GM19035 (cell line): ENCODE results near the gene CAMK4.

Source experiments
- ATAC-seq: cut with Tn5 transposase; IDR thresholded peaks from one replicate; pipeline ENCODE4 v1.9.1; 2021; ENCODE audit not compliant: unreplicated experiment

The CAMK4 gene

GRCh38 chr5:111530298-111530740 lies 306.1 kb downstream of the CAMK4 start:
- peak; percentile 88 for ATAC-seq

DNA sequence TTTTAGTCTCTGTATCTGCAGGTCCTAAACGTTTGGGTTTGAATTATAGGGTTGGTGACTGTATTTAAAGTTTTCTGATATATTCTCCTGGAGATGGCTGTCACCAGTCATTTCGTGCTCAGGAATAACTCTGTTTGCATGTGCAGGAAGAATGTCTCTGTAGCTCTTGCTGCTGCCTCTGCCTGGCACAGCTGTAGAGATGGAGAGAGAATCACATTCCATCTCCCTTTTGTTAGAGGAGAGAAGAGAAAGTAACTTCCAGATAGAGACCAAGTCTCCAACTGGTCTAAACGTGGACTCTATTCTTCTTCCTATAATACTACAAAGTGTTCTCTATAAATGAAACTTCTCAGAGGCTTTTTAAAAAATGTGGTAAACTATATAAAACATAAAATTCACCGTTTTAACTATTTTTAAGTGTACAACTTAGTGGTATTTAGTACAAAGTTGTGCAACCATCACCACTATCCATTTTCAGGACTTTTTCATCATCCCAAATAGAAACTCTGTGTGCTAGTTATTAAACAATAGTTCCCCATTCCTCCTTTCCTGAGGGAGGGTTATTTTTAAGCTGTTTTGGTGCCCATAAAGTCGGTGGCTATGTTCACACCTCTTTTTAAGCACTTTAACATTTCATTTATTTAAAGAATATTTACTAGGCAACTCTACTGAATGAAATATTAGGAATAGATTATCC lies 308.9 kb downstream of the CAMK4 start:
- no peak for ATAC-seq

DNA sequence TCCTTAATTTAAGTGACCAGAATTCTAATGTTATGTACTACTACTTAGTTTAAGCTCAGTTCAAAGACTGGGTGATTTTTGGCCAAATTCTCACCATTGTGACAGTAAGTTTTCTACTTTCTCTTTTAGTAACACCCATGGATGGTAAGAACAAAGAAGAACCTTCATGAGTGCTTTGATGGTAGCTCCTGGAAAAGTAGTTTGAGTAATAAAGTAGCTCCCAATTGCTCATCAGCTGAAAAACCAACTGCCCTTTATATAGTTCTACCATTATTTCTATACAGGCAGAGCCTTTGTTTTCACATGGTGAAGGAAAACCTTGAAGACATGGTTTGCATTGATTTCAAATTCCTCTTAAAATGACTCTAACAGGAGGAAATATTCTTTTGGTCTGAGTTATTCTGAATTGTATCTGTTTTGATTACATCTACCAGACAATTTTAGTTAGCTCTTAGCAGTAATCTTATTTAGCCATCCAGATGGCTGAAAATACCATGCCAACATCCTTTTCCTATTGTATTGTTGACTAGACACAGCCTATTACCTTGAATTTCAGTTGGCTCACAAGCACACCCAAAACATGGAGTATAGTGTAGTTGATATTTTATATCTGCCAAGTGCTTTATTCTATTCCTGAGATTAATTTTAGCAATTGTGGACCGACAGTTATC lies 311.8 kb downstream of the CAMK4 start:
- ATAC-seq: no peak

GRCh38 chr5:111537141-111538024 lies 313.2 kb downstream of the CAMK4 start:
- ATAC-seq: no peak
